GM19468 (cell line): ENCODE data around the gene SEMA4G.

ENCODE experiments used
- ATAC-seq: cut with Tn5 transposase; IDR thresholded peaks from one replicate; pipeline ENCODE4 v1.9.1; 2021; ENCODE audit warnings: mild to moderate bottlenecking, moderate library complexity, moderate number of reproducible peaks; ENCODE audit not compliant: unreplicated experiment; ENCODE audit errors: extremely low read depth

SEMA4G gene

DNA sequence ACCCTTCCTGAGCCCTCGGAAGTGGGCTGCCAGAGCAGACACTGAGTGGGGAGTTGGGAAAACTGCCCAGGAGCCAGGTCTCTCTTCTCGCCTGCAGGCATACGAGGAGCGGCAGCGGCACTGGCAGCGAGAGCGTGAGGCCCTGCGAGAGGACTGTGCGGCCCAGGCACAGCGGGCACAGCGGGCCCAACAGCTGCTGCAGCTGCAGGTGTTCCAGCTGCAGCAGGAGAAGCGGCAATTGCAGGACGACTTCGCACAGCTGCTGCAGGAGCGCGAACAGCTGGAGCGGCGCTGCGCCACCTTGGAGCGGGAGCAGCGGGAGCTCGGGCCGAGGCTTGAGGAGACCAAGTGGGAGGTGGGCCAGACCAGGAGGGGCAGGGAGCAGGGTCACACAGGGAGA, 36.1 kb downstream of the SEMA4G start:
- ATAC-seq = no peak

DNA sequence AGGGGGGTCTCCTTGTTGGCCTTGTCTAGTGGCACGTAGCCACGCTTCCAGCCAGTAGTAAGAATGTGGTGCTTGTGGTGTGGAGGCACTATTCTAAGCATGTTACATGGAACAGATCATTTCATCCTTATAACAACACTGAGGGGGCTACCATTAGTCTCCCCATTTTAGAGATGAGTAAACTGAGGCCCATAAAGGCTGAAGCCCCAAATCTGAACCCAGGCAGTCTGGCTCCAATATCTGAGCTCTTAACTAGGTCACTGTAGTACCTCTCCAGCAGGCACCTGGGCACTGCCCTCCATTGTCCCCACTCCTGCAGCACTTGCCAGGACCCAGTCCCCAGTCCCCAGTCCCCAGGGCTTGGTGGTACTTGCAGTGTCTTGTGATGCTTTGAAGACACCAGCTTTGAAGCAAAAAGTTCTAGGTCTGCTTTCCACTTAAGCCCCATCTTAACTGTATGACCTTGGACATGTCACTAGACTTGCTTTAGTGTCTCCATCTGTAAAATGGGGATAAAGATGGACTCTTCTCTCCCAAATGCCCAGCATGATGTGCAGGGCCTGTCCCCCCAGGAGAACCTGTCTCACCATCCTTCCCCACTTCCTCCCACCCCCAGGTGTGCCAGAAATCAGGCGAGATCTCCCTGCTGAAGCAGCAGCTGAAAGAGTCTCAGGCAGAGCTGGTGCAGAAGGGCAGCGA, 36.7 kb downstream of the SEMA4G start:
- ATAC-seq = no peak

DNA sequence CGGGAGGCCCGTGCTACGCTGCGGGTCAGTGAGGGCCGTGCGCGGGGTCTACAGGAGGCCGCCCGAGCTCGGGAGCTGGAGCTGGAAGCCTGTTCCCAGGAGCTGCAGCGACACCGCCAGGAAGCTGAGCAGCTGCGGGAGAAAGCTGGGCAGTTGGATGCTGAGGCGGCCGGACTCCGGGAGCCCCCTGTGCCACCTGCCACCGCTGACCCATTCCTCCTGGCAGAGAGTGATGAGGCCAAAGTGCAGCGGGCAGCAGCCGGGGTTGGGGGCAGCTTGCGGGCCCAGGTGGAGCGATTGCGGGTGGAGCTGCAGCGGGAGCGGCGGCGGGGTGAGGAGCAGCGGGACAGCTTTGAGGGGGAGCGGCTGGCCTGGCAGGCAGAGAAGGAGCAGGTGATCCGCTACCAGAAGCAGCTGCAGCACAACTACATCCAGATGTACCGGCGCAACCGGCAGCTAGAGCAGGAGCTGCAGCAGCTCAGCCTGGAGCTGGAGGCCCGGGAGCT, 37.3 kb downstream of the SEMA4G start:
- ATAC-seq = no peak

DNA sequence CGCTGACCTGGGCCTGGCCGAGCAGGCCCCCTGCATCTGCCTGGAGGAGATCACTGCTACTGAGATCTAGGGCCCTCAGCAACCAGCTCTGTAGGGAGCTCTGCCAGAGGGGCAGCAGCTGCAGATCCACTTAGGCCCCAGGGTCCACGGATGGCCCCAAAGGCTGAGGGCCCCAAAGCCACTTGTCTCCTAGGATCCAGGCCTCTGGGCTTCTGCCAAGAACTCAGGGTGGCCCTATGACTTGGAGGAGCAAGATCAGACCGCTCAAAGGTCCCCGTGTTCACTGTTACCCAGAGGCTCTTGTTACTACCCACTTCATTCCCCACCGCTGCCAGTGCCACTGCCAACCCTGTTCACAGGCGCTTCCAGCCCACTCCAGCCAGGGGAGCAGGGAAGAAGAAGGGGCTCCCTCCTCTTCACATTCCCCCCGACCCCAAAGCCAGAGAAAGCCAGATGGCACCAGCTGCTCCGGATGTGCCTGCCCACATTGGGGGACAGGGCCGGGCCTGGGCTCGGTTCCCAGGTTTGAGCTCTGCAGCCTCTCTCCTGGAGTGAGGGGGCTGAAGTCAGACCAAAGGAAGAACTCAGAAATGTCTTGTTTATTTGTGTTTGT, 37.9 kb downstream of the SEMA4G start:
- no peak for ATAC-seq

DNA sequence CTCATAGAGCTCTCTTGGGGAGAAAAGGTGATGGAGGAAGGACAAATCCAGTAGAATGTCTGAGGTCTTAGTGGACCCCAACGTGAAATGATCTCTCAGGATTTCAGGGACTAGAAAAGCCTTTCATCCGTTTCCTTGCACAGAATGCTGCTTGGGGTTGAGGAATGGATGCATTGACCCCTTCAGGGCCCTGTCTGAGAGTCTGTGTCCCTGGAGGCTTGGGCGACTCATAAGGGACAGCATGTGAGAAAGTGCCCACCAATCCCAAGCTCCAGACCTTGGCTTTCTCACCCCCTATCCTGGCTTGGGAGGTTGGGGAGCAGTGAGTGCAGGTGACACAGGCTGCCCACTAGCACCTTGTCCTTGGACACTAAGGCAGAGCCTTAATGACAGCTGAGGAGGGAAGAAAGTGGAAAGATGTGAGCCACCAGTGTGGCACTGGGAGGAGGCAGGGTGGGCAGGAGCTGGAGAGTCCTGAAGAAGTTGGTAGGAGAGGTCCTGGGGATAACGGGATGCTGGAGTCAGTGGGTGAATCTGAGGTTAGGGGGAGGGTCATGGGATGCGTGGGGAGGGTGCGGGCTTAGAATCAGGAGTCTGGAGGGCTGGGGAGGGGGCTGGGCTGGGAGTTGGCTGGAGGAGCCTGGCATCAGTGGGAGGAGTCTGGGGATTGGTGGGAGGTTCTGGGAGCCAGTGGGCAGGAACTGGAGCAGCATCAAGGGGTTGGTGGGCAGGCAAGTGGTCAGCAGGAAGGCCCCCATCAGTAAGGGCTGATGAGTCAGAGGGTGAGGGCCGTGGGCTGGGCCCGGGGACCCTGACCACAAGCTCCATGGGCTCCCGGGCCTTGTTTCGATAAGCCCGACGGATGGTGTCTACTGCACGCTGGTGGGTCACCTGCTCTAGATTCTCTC, 38.9 kb downstream of the SEMA4G start:
- ATAC-seq = no peak

DNA sequence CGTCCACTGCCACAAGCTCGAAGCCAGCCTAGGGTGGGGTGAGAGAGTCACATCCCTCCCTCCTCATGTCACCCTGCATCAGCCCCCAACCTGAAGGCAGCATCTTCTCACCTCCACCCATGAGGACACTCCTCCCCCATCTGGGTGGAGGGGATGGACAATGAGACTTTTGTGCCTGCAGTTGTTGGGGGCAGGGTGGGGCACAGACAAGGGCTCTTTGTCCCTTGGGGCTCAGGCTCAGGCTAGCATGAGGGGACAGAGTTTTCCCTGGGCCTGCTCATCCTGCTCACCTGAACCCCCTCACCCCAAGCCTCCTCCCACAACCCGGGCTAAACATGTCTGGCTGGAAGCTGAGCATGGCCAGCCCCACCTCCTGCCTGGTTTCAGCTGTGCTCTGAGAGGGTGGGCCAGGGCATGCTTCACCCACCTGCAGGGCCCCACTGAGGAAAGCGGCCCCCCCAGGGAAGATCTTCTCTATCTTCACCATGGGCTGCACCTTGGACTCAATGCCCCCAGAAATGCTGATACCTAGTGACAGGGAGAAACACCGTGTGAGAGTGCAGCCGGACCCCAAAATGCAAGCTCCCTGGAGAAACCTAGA, 39.6 kb downstream of the SEMA4G start:
- no peak for ATAC-seq

DNA sequence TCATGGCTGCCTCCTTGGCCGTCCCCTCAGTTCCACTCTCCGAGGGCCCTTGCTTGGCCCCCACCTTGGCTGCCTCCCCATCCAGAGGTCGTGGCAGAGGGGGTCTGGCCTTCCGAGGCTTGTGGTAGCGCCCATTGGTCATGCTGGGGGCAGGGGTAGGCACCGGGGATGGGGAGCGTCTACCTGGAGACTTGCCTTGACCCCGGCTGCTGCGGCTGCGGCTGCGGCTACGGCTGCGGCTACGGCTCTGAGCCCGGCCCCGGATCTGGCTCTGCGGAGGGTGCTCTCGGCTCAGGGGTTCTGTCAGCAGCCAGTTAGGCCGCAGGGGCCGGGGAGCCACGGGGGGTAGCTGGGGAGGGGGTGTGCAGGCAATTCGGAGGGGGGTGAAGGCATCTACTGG, 41.0 kb downstream of the SEMA4G start:
- ATAC-seq = no peak

DNA sequence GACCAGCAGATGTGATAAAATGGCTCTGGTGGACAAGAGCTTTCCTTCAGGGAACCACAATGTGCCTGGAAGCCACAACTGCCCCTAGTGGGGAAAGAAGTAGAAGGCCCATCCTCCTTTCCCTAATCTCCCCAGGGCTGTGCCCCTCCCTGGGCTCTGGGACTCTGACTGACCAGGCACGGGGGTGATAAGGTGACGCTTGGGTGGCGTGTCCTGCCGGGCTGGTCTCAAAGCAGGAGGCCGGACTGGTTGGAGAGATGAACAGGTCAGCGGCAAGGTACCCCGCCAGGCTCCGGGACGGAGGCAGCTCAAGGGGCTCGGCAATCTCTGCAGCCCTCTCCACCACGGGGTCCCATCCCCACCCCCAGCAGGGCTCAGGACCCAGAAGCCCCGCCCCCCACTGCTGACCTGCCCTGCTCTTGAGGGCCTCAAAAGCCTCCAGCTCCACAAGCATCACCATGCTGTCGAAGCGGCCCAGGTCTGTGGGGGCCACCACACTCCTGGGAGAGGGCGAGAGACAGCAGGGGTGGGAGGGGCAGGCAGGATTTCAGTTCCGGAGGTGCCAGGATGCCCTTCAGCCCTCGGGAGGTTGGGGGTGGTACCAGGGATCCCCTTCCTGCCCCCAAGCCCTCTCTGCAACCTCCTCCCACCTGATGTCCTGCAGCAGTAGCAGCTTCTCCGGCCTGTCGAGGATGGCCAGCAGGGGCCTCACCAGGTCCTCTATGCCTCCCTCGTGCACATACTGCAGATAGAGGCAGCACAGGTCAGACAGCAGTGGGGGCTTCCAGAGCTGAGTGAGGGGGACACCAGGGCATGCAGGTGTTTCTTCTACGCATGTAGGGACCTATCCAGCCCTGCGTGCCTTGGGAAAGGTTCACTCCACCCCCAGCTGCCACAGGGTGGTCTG, 42.5 kb downstream of the SEMA4G start:
- no peak for ATAC-seq

DNA sequence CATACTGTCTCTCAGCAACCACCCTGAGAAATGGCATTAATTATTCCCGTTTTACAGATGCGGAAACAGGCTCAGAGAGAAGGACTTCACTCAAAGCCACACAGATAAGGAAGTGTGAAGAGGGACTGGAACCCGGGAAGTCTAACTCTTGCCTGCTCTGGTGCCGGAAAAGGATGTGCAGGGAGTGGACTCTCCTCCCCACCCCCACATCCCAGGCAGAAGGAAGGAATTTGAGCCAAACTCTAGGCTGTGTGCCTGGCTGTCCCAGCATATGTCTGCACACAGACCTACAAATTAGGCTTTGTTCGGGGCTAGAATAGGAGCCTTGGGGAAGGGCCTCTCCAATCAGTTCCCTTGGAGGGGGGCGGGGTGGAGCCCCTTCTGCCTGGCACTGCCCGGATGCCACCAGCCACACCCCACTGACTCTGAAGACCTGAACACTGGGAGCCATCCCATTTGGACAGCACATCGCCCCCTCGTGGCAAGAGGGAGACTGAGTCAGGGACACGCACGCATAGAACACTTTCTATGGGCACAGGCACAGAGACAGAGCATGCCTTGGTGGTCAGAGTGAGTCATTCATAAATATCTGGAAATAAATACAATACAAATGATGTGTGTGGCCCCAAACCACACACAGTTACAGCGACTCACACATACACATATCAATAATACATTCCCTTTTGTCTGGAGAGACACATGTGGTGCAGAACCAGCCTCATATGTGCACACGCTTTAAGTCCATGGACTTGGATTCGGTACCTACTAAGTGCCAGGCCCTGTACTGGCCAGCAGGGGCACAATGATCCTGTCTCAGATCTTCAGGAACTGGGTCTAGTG, 43.4 kb downstream of the SEMA4G start:
- ATAC-seq = peak; percentile 46

DNA sequence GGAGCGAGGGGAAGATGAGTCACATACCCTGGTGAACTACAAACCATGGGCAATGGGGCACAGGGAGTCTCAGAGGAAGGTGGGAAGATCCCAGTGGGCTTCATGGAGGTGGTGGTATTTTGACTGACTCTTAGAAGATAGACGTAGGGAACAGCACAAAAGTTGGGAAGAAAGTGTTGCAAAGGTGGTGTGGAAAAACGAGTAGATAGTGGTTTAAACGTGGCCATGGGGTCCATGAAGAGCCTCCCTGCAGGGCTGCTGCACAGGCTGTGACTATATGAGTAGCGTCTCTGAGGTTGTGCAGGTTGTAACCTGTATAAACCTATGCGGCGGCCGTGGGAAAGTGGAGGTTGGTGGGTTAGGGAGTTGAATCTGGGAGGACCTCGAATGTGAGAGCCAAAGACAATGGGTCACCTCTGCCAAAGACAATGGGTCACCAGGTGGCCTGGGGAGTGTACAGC, 44.1 kb downstream of the SEMA4G start:
- ATAC-seq = no peak

DNA sequence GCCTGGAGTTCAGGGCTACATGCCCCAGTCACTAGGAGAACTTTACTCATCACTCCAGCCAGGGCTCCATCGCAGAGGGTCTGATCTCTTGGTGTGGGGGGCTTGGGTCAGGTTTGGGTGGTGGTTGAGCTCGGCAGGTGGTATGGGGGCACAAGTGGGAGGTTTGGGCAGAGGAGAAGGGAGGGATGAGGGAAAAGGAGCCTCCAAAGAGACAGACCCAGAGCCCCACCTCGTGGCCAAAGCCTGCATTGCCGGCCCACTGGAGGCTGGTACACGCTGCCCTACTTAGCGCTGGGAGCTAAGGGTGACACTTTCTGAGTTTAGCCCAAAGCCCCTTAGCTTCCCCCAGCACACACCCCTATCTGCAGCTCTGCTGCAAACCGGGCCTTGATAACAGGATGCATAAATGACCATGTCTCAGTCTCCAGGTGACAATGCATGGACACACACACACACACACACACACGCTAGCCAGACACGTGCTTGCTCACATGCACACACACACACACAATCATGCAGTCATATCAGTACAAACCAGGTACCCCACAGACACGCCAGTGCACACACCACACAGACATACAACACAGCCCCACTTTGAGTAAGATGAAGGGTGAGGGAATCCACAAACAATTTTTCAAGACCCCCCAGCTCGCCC, 45.1 kb downstream of the SEMA4G start:
- no peak for ATAC-seq

DNA sequence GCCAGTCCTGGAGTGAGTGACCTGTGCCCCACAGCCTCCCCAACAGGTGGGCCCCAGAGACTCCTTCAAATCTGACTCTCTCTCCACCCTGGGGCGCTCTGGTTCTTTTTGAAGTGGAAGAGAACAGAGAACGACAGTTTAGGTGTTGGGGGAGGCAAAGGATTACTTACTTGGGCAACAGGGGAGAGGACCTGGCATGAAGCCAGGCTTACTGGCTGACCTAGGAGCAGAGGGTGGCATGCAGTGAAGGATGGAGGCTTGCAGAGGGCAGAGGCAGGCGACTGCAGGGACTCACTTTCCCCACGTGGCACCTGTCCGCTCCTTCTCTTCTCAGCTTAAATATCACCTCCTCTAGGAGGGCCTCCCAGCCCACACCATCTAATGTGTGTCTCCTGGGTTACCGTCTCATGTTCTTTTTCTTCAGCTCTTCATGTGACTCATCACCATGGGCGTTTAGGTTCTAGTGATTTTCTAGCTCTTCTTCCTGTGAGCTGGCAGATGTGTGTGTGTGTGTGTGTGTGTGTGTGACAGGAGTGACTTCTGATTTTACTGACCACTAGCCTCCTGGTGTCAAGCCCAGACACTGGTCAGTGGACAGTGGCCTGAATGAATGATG, 45.8 kb downstream of the SEMA4G start:
- no peak for ATAC-seq

DNA sequence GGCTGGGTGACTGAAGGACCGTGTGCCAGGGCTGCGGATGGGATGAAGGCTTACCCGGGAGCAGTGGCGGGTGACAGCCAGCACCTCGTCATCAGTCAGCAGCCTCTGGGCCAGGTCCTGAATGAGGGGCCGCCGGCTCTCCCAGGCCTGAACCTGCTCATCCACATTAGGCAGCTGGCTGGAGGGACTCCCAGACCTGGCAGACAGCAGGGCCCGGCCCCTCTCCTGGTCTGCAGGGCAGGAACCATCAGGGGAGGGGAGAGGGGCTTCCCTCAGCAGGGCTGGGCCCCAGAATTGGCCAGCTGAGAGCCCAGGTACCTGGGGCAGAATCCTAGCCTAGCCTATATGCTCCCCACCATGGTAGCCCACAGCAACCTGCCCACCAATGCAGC, 46.3 kb downstream of the SEMA4G start:
- ATAC-seq = no peak

DNA sequence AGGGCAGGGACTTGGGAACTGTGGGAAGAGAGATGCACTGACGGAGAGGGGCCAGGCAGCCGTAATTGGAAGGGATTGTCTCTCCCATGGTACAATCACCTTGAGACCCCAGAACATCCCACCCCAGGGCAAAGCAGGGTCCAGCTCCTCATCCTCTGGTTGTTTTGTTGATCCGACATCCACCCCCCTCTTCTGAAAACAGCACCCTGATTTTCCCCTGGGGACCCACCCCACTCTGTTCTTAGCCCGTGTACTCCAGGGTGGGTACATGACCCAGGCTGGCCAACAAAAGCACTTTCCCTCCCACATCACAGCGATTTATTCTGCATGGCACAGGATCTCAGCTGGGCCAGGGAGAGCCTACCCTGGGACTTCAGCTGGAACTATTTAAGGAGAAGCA, 47.5 kb downstream of the SEMA4G start:
- no peak for ATAC-seq

DNA sequence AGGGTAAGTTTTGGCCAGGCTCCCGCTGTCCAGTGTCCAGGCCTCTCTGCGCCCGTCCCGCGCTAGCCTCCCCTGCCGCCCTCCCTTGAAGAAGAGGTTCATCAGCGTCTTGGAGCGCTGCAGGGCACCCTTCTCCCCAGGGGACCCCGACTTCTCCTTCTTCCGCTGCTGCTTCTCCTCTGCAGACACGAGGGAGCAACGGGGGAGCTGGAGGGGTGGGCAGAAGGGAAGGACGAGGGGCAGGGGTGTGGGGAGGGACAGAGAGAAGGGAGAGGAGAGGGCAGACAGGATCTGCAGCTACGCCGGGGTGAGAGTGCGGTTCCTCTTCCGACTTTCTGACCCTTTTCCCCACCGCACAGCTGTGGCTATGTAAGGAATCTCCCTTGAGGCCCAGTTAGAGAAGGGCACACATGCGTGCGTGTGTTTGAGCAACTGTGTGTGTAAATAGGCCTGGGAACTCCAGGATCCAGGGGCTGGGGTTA, 48.9 kb downstream of the SEMA4G start:
- no peak for ATAC-seq

DNA sequence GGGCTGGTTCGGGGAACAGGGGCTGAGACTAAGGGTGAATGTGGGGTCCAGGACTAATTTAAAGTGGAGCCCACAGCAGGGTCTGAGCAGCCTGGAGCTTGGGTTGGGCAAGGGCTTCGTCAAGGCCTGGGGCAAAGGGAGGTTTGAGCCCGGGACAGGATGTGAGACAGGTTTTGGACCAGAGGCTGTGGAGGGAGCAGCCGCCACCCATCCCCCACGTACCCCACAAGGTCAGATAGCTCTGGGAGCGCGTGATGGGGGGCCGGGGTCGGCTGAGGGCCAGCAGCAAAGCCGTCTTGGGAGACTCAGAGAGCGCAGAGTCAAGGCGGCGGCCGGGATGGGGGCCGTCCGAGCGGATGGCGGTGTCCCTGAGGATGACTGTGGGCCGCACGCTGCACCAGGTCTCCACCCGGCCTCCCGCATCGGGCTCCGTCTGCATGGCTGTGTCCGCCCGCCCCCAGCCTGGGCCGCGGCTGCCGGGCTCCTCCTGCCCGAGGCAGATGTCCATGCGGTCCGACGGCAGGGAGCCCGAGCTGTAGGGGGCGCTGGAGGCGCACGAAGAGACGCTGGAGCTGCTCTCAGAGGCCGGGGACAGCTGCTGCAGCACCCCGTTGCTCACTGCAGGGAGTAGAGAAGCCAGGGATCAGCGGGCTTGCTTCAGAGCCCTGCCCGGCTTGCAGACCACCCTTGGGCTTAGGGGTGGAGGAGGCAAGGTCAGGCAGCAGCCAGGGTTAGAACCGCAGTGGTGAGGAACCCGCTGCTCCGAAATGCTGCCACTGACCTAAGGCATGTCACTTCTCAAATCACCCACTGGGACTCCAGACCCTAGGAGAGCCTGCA, 49.5 kb downstream of the SEMA4G start:
- ATAC-seq = no peak
